GM19397 (cell line): ENCODE results near the gene PPP2R2D.

Experiments
- ATAC-seq: cut with Tn5 transposase; IDR thresholded peaks from one replicate; pipeline ENCODE4 v1.9.1; 2021; ENCODE audit warnings: mild to moderate bottlenecking, moderate library complexity; ENCODE audit not compliant: unreplicated experiment

Gene PPP2R2D

GRCh38 chr10:131900350-131901152 lies at the start of gene PPP2R2D:
PPP2R2D (plus strand) TSS chr10:131901008; CDS start chr10:131901149, 141 bp downstream.
- ATAC-seq = peak; percentile 87

GRCh38 chr10:131851346-131851745 lies 49.5 kb upstream of the PPP2R2D start:
- ATAC-seq = no peak

- ATAC-seq = no peak
Observed at GRCh38 chr10:131852176-131852822, 48.5 kb upstream of the PPP2R2D start.

GRCh38 chr10:131852823-131853609 lies 47.8 kb upstream of the PPP2R2D start:
- ATAC-seq = no peak

GRCh38 chr10:131853610-131853964 lies 47.2 kb upstream of the PPP2R2D start:
- no peak for ATAC-seq

- ATAC-seq = no peak
Observed at GRCh38 chr10:131854579-131855335, 46.1 kb upstream of the PPP2R2D start.

- ATAC-seq = no peak
Observed at GRCh38 chr10:131855461-131856401, 45.1 kb upstream of the PPP2R2D start.

- ATAC-seq = no peak
Observed at GRCh38 chr10:131856441-131857094, 44.2 kb upstream of the PPP2R2D start.

- ATAC-seq = no peak
Observed at GRCh38 chr10:131857156-131858117, 43.4 kb upstream of the PPP2R2D start.

GRCh38 chr10:131858118-131858515 lies 42.7 kb upstream of the PPP2R2D start:
- ATAC-seq = no peak

GRCh38 chr10:131858583-131859340 lies 42.0 kb upstream of the PPP2R2D start:
- no peak for ATAC-seq

GRCh38 chr10:131859341-131860020 lies 41.3 kb upstream of the PPP2R2D start:
- no peak for ATAC-seq

GRCh38 chr10:131860311-131860710 lies 40.5 kb upstream of the PPP2R2D start:
- ATAC-seq = no peak

GRCh38 chr10:131860806-131861440 lies 39.9 kb upstream of the PPP2R2D start:
- ATAC-seq = no peak

- ATAC-seq = no peak
Observed at GRCh38 chr10:131862548-131862947, 38.3 kb upstream of the PPP2R2D start.

GRCh38 chr10:131865223-131865917 lies 35.4 kb upstream of the PPP2R2D start:
- no peak for ATAC-seq
